ENCODE measurements around the gene DHX57.
"Not testable (repeated sequence)": the region's sequence is repeated elsewhere in the genome, so short reads cannot be mapped to it uniquely, and the experiment has no call there.

The DHX57 gene

DNA sequence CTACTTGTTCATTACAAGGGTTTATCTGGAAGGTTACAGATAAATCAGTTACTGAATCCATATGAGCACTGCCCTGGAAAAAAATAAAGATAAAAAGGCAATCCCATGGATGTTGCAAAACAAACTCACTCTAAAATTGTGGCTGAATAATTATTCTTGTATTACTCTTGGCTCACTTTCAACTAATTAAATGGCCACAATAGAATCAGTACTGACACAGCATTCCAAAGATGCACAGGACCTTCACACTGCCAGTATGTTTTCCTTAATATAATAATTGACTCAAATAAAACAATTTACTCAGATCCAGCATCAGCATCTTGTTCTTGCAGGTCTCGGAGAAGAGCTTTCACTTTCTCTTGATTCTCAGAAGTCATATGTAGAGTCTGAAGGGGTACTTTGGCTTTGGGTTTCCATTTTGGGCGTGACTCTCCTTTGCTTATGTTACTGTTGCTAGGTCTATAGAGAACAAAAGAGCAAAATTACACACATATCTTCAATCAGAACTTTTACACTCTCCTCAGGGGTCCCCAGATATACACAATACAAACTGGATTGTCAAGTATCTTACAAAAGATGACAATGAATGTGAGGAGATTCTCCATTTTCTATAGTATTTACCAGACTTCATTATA is 12.6 kb downstream of the DHX57 start:
- DNase-seq: no peak

DNA sequence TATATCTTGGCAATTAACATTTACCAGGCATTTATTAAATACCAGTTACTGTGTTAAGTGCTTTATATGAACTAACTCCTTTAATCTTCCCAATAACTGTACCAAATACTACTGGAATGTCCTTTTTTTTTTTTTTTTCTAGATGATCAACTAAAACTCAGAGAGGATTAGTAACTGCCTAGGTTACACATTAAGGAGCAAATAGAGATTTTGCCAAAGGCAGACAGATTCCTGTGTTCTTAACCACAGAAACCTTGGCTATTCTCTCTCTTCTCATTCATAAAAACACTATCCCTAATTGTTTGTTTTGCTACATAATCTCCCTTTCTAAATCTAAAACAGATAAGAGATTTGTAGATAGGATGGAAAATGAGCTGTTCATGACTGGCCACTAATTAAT is 13.3 kb downstream of the DHX57 start:
- no peak for DNase-seq

- no peak for DNase-seq
These were observed 19.6 kb downstream of the DHX57 start for GRCh38 chr2:38856165-38856564.

- DNase-seq: no peak
These were observed 25.7 kb downstream of the DHX57 start for GRCh38 chr2:38850045-38850444.

GRCh38 chr2:38836791-38837190 is 38.9 kb downstream of the DHX57 start:
- no peak for DNase-seq

DNA sequence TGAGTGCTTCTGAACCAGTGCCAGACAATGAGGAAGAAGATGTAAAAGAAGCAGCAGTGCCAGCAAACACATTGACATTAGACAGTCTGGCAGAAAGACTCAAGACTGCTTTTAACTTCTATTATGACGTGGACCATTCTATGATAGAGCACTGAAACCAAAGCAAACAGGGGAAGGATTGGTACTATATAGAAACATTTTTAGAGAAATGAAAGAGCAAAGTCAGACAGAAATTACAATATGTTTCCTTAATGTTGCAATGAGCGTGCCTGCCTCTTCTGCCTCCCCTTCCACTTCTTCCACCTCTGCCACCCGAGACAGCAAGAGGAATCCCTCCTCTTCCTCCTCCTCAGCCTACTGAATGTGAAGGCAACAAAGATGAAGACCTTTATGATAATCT is 39.7 kb downstream of the DHX57 start:
- DNase-seq: no peak

DNA sequence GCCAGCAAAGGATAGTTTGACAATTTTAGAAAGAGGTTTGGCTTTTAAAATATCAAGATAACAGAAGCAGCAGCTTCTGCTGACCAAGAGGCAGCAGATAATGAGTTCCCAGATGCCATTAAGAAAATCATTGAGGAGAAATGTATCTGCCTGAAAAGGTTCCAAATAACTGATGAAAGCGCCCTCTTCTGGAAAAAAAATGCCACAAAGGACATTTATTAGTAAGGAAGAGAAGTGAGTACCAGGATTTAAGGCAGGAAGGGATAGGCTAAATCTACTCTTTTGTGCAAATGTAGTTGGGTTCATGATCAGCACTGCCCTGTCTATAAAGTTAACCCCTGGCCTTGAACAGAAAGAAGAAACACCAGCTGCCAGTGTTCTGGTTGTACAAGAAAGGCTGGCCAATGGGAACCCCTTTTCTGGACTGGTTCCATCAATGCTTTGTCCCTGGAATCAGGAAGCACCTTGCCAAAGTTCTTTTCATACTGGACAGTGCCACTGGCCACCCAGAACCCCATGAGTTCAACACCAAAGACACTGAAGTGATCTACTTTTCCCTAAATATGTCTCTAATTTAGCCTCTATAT is 40.6 kb downstream of the DHX57 start:
- DNase-seq: no peak

DNA sequence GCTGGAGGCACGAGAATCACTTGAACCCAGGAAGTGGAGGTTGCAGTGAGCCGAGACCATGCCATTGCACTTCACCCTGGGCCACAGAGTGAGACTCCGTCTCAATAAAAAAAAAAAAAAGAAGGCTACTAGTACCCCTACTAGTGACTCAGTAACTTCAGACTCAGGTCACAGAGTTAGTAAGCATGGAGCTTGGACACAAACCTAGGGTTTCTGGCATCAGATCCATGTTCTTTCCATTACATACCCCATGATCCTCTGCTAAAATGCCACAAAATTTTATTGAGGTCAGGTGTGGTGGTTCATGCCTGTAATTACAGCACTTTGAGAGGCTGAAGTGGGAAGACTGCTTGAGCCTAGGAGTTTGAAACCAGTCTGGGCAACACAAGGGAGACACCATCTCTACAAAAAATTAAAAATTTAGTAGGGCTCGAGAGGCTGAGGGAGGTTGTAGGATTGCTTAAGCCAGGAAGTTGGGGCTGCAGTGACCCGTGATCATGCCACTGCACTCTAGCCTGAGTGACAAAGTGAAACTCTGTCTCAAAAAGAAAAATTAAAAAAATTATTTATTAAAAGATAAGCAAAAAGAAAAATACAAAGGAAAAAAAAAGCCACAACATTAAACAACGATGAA is 45.1 kb downstream of the DHX57 start:
- DNase-seq: no peak

DNA sequence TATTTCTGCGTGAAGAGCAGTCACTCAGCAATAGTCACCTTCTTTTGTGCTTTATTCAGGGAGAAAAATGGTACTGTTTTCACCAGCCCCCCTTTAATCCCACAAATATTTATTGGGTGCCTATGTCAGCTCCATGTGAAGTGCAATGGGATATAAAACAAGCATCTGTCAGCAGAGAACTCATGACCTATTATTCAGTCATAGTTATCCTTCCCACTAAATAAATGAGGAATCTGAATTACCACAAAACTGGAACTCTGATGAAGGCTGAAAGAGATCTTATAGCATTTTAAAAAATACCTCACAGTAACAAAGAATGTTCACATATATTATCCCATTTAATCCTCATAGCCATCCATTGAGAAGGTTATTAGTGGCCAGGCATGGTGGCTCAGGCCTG is 45.8 kb downstream of the DHX57 start:
- DNase-seq: no peak

DNA sequence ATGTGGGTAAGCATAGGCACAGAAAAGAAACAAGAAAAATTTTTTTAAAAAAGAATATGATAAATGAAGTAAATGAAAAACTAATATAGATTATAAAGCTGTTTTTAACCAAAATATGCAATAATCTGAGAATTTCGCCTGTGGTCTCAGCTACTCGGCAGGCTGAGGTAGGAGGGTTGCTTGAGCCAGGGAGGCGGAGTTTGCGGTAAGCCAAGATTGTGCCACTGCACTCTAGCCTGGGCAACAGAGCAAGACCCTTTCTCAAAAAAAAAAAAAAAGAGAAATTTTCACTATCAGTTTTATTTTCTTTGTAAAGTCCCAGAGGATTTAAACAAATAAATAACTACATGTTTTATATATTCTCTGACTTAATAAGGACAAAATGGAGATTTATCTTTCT is 47.3 kb downstream of the DHX57 start:
- no peak for DNase-seq

DNA sequence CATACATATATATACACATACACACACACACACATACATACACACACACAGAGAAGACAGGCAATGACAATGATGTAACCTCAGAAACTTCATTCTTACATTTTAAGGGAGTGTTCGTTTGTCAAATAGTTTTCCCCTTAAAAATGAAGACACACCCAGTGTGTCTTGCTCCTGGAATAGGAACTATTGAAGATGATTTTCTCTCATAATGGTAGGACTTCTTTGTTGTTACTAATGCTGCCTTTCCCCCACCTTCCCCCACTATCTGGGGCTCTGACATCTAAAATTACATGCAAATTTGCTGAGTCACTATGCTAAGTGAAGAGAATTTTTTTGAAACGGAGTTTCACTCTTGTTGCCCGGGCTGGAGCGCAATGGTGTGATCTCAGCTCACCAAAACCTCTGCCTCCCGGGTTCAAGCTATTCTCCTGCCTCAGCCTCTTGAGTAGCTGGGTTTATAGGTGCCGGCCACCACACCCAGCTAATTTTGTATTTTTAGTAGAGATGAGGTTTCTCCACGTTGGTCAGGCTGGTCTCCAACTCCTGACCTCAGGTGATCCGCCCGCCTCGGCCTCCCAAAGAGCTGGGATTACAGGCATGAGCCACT is 48.1 kb downstream of the DHX57 start:
- DNase-seq: not testable (repeated sequence)

GRCh38 chr2:38825956-38826355 is 49.8 kb downstream of the DHX57 start:
- no peak for DNase-seq

DNA sequence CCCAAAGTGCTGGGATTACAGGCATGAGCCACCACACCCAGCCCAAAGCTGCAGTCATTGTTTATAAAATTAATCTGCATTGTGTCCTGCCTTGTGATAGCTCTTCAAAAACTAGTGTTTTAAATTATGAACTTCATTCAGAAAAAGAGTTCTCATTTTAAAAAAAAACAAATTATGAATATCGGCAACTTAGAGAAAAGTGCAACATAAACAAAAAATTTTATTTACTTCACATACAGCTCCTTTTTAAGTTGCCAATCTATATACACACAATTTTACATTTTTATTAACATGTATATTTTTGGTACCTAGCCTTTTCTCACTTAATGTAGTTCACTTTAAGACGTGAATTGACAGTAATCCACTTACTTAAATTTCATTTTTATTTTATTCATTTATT is 50.8 kb downstream of the DHX57 start:
- DNase-seq: no peak

- no peak for DNase-seq
These were observed 52.3 kb downstream of the DHX57 start for GRCh38 chr2:38823386-38823785.

DNA sequence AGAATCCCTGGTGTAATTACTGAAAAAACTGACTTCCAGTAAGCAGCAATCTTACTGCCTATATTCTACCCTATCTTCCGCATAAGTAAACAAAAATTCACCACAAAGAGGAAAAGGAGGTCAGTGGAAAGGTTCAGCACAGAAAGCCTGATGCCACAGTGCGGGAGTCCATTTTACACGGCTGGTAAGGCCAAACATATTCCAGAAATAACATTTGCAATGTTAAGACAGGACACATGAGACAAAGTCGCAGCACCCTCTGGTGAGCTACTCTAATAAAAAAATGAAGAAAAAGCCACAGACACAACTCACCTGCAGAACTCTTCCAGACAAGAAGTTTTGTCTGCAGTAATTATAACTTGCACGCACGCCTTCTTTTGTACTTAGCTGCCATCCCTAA is 57.2 kb downstream of the DHX57 start:
- no peak for DNase-seq

- no peak for DNase-seq
These were observed 59.8 kb downstream of the DHX57 start for GRCh38 chr2:38815936-38816335.

GRCh38 chr2:38810488-38810887 is 65.2 kb downstream of the DHX57 start:
- no peak for DNase-seq

DNA sequence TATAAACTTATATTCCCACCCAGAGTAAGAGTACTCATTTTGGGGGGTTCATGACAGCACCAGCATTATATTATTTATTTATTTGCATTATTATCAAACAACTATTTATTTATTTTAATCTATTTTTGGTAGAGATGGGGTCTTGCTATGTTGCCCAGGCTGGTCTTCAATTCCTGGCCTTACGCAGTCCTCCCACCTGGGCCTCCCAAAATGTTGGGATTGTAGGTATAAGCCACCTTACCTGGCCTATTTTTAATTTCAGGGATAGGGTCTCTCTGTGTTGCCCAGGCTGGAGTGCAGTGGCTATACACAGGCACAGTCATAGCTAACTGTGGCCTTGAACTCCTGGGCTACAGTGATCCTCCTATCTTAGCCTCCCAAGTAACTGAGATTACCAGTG is 67.1 kb downstream of the DHX57 start:
- no peak for DNase-seq

- DNase-seq: no peak
These were observed 69.0 kb downstream of the DHX57 start for GRCh38 chr2:38806733-38807059.

DNA sequence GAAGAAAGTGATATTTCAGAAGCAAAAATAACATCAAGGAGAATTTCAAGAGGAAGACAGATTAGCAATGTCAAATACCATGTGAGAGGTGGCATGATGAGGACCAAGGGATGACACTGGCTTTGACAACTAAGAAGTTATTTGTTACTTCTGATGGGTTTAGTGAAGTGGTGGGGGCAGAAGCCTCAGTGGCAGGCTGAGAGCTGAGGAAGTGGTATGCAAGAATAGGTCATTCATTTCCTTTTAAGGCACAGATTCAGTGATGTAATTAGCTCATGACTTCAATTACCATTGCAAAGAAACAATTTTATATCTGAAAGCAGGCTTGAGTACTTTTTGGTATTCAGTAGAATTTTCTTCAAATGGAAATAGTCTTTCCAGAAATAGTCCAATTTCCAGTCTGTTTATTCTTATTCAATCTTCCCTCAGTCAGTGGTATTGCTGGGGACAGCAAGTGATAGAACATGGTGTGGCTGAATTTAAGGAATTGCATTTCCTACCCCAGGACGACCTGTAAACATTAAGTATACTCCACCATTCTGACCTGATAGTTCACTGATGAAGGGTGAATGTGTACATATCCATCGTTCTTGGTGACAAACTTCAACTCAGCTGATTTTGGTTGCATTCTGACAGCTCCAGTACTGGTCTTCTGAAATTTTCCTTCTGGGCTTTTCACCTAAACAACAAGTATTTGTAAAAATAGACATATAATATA is 69.6 kb downstream of the DHX57 start:
- no peak for DNase-seq

- DNase-seq: no peak
These were observed 77.8 kb downstream of the DHX57 start for GRCh38 chr2:38797953-38798352.

DNA sequence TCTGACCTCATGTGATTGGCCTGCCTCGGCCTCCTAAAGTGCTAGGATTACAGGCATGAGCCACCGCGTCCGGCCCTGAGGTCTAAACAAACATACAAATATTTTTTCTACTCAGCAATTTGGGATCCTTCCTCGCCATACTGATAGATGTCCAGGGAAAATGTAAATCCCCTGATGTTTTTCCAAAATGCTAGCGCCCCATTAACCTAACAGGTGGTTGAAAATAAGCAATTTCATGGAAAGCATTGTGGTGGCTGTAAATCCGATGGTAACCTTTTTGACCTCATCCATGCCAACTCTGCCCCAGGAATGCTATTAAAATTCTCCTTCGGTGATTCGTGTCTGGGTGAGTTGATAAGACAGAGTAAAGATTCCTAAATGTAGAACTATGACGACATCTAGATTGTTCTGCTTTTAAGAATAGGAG is 78.5 kb downstream of the DHX57 start:
- DNase-seq: no peak

DNA sequence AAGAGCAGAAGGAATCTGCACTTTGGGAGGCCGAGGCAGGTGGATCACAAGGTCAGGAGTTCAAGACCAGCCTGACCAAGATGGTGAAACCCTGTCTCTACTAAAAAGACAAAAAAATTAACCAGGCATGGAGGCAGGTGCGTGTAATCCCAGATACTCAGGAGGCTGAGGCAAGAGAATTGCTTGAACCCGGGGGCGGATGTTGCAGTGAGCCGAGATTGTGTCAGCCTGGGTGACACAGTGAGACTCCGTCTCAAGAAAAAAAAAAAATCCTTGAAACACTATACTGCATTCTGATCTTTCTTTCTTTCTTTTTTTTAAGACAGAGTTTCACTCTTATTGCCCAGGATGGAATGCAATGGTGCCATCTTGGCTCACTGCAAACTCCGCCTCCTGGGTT is 80.7 kb downstream of the DHX57 start:
- not testable (repeated sequence) for DNase-seq

All from activated T-cell treated with anti-CD3 and anti-CD28 coated beads, Interleukin-2, amount 50 U/mL, for 48 hours (primary cell).